ENCODE results near the gene KAT2B. TPM values are rescaled to one million over a fixed set of nuclear protein-coding genes. Genes with fewer than 3 reads are reported as not detected.

The KAT2B gene
- polyA plus RNA-seq, 1 of the 3 experiments (the other 2 are of a cell fraction), result 2.1 TPM

DNA sequence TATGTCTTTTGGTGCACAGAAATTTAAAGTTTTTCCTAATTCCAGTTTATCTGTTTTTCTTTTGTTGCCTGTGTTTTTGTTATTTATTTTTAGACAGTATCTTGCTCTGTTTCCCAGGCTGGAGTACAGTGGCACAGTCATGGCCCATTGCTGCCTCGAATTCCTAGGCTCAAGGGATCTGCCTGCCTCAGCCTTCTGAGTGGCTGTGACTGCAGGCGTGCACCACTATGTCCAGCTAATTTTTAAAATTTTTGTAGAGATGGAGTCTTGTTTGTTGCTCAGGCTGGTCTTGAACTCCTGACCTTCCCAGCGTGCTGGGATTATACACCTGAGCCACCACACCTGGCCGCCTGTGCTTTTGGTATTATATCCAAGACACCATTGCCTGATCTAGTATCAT lies 22.8 kb downstream of the KAT2B start:
- H3F3A ChIP-seq (replicated peaks; ENCODE audit: insufficient read depth), result peaks cover 1% of the 10 kb centered on the region
- DNase-seq, result no peak
- no peak for TF ChIP-seq MEF2A (IDR thresholded peaks at IDR 0.05; ENCODE audit: borderline replicate concordance, low read depth)
- no peak for TF ChIP-seq JUND (IDR thresholded peaks at IDR 0.05)
- TF ChIP-seq MXI1 (IDR thresholded peaks at IDR 0.05; ENCODE audit: low read depth, low read length), result no peak
- TF ChIP-seq GABPA (IDR thresholded peaks at IDR 0.05; ENCODE audit: low read depth), result no peak
- no peaks in the 10 kb centered on the region for H3K9me3 ChIP-seq
- no peaks in the 10 kb centered on the region; the same call in 1 of the 2 replicates for H4K20me1 ChIP-seq (ENCODE audit: insufficient read depth)
- no peak overlapping the region for H3K27ac ChIP-seq (ENCODE audit: low read depth in 2 of 2, low read length in 1 of 2)
- WGBS (ENCODE audit: low lambda C conversion rate), result 75% methylated on average over 4 of the region's 4 CpGs
- no peak overlapping the region for H3K9ac ChIP-seq
- peaks cover under 1 to 3% of the 10 kb centered on the region in 2 experiments; a peak in 2 of 4 replicates for H3K4me1 ChIP-seq (ENCODE audit: control insufficient read depth in 1 of 2, insufficient read depth in 2 of 2, low read depth in 1 of 2, low read length in 1 of 2)
- H3K36me3 ChIP-seq (replicated peaks in 1 of 2; ENCODE audit: control insufficient read depth in 1 of 2, insufficient read depth in 2 of 2, low read length in 1 of 2), result no peaks in the 10 kb centered on the region
- CTCF ChIA-PET, result no interaction called here
- POLR2A ChIA-PET, result no interaction called here
- no peak overlapping the region for H2AFZ ChIP-seq (ENCODE audit: low read depth)
- no peaks in the 10 kb centered on the region for H3K79me2 ChIP-seq (ENCODE audit: insufficient read depth)
- H3K4me2 ChIP-seq, result no peak overlapping the region
- no peaks in the 10 kb centered on the region for H3K27me3 ChIP-seq (ENCODE audit: insufficient read depth)
- H3K4me3 ChIP-seq (ENCODE audit: low read depth in 2 of 2, low read length in 1 of 2), result no peak overlapping the region
- H3K9me2 ChIP-seq, result no peaks in the 10 kb centered on the region

DNA sequence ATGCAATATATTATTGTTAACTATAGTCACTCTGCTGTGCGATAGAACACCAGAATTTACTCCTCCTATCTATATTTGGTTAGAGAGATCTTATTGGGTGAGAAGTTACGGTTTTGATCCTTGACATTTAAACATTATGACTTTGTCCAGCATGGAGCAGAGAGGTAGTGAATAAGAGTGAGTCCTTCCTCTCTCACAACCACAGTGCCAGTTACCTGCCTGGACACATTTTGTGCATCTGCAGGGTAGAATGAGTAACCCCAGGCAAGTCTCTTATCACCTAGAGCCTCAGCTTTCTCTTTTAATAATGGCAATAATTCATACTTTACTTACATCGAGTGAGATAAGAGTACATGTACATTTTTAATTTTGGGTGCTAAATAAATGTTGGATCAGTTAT lies 24.1 kb downstream of the KAT2B start:
- DNase-seq, result no peak
- Histone ChIP-seq H3K4me1 (ENCODE audit: control insufficient read depth in 1 of 2, insufficient read depth in 2 of 2, low read depth in 1 of 2, low read length in 1 of 2) (peaks cover 0 to 3% of the 10 kb centered on the region in 2 experiments; a peak in 2 of 4 replicates), H3K36me3 (replicated peaks in 1 of 2; ENCODE audit: control insufficient read depth in 1 of 2, insufficient read depth in 2 of 2, low read length in 1 of 2) (no peaks in the 10 kb centered on the region), H3K9me3 (no peaks in the 10 kb centered on the region), H3K79me2 (ENCODE audit: insufficient read depth) (no peaks in the 10 kb centered on the region), H4K20me1 (ENCODE audit: insufficient read depth) (no peaks in the 10 kb centered on the region), H3K9ac (no peak overlapping the region), H3K4me2 (no peak overlapping the region), H3F3A (replicated peaks; ENCODE audit: insufficient read depth) (no peaks in the 10 kb centered on the region), H3K9me2 (no peaks in the 10 kb centered on the region), H3K4me3 (ENCODE audit: low read depth in 2 of 2, low read length in 1 of 2) (no peak overlapping the region), H3K27ac (ENCODE audit: low read depth in 2 of 2, low read length in 1 of 2) (no peak overlapping the region), H3K27me3 (ENCODE audit: insufficient read depth) (no peaks in the 10 kb centered on the region), H2AFZ (ENCODE audit: low read depth) (no peak overlapping the region)
- CTCF ChIA-PET, result no interaction called here
- WGBS (ENCODE audit: low lambda C conversion rate), result 71% methylated on average over 3 of the region's 3 CpGs
- no peak for TF ChIP-seq TAF1 (IDR thresholded peaks at IDR 0.05; ENCODE audit: borderline replicate concordance, low read depth, low read length)
- TF ChIP-seq EP300 (IDR thresholded peaks at IDR 0.05; ENCODE audit: borderline replicate concordance in 1 of 2, low read depth in 1 of 2, low read length in 1 of 2), result no peak
- TF ChIP-seq, protein P1, sequence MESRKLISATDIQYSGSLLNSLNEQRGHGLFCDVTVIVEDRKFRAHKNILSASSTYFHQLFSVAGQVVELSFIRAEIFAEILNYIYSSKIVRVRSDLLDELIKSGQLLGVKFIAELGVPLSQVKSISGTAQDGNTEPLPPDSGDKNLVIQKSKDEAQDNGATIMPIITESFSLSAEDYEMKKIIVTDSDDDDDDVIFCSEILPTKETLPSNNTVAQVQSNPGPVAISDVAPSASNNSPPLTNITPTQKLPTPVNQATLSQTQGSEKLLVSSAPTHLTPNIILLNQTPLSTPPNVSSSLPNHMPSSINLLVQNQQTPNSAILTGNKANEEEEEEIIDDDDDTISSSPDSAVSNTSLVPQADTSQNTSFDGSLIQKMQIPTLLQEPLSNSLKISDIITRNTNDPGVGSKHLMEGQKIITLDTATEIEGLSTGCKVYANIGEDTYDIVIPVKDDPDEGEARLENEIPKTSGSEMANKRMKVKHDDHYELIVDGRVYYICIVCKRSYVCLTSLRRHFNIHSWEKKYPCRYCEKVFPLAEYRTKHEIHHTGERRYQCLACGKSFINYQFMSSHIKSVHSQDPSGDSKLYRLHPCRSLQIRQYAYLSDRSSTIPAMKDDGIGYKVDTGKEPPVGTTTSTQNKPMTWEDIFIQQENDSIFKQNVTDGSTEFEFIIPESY (IDR thresholded peaks at IDR 0.05; ENCODE audit: borderline replicate concordance, low read depth), result no peak
- no peak for TF ChIP-seq GABPA (IDR thresholded peaks at IDR 0.05; ENCODE audit: low read depth)
- no peak for TF ChIP-seq TEAD4 (IDR thresholded peaks at IDR 0.05; ENCODE audit: borderline replicate concordance, insufficient read depth)
- TF ChIP-seq CHD2 (IDR thresholded peaks at IDR 0.05; ENCODE audit: low read length, partially characterized antibody), result no peak
- no peak for TF ChIP-seq RAD21 (IDR thresholded peaks at IDR 0.05; ENCODE audit: low read length)
- TF ChIP-seq GATA2 (CRISPR knock-in tag; IDR thresholded peaks at IDR 0.05), result no peak
- TF ChIP-seq NRF1 (IDR thresholded peaks at IDR 0.05; ENCODE audit: low read depth, low read length), result no peak
- TF ChIP-seq FOXJ3 (CRISPR knock-in tag; IDR thresholded peaks at IDR 0.05), result no peak
- POLR2A ChIA-PET, result no interaction called here

Measured in SK-N-SH (cell line).